Inferior parietal cortex (tissue), 1 donor: ENCODE data around the gene HOXA10.

Source experiments
- DNase-seq: peaks from one replicate; pipeline ENCODE4 v3.0.0-alpha.2; 2016; ENCODE audit errors: extremely low spot score

The HOXA10 gene

DNA sequence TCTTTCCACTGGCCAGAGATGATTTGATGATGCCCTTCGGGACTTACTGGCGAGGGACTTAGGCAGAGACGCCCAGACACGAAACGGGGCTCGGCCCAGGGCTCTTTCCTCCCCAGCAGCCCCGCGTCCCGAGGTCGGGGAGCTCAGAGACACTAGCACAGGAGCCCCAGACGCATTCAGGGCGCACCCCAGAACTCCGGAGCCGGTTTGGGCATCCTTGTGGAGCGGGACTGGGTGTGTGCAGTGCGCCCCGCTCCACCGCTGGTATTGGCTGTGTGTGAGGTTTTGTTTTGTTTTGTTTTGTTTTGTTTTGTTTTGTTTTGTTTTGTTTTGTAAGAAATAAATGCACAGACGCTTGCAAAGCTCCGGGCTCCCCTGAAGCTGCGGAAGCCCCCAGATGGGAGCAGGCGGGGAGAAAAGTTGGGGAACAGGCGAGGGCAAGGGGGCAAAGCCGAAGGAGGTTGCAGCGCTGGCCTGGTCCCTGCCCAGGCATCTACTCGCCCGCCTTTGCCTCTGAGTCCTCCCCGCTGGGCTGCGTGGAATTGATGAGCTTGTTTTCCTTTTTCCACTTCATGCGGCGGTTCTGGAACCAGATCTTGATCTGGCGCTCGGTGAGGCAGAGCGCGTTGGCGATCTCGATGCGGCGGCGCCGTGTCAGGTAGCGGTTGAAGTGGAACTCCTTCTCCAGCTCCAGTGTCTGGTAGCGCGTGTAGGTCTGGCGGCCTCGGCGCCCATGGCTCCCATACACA, 28.8 kb downstream of the HOXA10 start:
- no peak for DNase-seq

- DNase-seq, result no peak
Measured at GRCh38 chr7:27144781-27145164, 29.3 kb downstream of the HOXA10 start.

GRCh38 chr7:27143950-27144780, 30.0 kb downstream of the HOXA10 start:
- no peak for DNase-seq

DNA sequence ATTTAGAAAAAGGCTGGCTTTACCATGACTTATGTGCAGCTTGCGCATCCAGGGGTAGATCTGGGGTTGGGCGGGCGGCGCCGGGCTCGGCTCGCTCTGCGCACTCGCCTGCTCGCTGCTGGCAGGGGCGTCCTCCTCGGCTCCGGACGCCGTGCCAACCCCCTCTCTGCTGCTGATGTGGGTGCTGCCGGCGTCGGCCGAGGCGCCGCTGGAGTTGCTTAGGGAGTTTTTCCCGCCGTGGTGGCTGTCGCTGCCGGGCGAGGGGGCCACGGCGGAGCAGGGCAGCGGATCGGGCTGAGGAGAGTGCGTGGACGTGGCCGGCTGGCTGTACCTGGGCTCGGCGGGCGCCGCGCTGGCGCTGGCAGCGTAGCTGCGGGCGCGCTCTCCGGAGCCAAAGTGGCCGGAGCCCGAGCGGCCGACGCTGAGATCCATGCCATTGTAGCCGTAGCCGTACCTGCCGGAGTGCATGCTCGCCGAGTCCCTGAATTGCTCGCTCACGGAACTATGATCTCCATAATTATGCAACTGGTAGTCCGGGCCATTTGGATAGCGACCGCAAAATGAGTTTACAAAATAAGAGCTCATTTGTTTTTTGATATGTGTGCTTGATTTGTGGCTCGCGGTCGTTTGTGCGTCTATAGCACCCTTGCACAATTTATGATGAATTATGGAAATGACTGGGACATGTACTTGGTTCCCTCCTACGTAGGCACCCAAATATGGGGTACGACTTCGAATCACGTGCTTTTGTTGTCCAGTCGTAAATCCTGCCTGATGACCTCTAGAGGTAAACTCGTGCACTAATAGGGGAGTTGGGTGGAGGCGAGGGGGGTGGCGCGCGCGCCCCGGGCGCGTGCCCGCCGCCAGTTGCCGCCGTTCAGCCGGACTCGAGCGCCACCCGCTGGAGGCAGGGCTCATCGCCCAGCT, 30.8 kb downstream of the HOXA10 start, which contains the start of gene HOXA5:
TSS of gene HOXA5 (minus strand) at position 659 of the 927 bp plus-strand sequence. CDS start at position 585, 74 bp downstream.
- DNase-seq, result no peak

- no peak for DNase-seq
Measured at GRCh38 chr7:27142580-27143022, 31.5 kb downstream of the HOXA10 start.

DNA sequence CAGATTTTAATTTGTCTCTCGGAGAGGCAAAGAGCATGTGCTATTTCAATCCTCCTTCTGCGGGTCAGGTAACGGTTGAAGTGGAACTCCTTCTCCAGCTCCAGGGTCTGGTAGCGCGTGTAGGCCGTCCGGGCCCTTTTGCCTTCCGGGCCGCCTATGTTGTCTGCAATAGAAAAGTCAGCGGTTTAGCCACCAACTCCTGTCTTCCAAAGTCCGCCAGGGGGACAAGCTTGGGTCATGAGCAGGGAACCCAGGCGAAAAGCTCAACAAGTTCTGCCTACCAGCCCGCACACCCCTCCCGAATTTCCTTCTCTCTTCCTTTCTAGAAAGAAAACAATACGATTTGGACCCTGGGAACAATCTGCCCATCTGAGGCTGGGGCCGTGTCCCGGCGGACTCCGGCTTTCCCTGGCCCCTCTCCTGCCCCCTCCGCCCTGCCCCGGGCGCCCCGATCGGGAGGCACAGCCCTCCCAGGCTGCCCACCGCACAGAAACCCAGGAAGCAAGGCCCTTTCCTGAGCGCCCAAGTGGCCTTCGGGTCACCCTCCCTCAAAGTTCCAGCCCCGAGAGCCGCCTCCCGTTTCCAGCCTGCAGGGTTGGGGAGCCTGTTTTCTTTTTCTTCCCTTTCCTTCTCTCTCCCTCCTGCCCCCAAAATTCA, 32.1 kb downstream of the HOXA10 start:
- no peak for DNase-seq

DNA sequence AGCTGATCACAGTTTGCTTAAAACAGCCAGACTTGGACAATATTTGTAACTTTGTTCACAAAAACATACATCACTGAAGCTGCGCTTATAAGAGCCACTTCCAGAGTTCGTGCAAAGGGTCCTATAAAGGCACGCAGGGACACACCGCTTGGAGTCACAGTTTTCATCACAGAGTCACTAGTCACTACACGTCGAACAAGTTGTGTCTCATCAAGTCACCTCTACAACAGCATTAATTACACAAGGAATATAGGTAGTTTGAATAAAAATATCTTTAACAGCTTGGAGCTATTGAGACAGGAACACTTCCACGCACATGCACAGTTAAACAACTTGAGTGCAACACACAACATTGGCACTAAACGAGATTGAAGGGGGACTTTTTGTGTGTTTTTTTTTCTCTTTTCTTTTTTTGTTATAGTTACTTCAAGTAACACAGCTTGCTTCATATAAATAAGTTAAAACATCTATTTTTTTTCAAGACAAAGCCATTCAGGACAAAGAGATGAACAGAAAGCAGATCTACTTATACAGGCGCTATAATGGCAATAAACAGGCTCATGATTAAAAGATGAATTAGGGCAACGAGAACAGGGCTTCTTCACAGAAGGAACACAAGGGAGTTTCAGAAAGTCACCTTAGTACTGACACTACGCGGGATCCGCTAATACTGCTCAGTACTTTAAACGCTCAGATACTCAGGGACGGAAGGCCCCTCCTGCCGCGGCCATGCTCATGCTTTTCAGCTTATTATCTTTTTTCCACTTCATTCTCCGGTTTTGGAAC, 32.8 kb downstream of the HOXA10 start:
- DNase-seq, result no peak

DNA sequence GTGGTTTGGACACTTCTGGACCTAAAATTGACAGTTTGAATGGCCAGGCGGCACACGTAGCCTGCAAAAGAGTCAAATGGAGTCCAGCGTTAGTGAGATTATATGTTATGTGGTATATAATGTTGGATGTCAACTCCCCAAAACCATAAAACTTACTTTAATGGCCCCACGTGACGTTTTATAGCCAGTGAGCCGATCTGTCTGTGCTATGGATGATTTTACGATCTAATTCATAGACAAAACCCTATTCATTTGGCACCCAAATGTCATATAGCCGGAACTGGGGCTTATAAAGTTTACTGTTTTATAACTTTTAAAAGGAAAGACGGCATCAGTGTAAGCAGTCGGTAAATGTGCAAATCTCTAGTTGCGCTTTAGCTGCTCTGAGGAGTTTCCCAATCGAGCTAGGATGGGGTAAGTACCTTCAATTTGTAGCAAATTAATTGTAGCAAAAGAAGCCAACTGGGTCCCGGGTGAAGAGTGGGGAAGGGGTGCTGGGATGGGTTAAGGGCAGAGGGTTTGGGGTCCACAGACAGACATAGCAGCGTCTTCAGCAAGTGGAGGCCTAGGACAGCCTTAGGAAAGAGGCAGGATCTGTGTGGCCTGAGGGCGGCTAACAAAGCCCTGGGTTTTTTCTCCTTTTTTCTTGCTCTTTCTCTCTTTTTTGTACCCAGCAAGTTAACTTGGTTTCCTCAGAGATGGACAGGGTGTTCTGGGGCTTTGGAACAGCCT, 33.8 kb downstream of the HOXA10 start:
- no peak for DNase-seq

DNA sequence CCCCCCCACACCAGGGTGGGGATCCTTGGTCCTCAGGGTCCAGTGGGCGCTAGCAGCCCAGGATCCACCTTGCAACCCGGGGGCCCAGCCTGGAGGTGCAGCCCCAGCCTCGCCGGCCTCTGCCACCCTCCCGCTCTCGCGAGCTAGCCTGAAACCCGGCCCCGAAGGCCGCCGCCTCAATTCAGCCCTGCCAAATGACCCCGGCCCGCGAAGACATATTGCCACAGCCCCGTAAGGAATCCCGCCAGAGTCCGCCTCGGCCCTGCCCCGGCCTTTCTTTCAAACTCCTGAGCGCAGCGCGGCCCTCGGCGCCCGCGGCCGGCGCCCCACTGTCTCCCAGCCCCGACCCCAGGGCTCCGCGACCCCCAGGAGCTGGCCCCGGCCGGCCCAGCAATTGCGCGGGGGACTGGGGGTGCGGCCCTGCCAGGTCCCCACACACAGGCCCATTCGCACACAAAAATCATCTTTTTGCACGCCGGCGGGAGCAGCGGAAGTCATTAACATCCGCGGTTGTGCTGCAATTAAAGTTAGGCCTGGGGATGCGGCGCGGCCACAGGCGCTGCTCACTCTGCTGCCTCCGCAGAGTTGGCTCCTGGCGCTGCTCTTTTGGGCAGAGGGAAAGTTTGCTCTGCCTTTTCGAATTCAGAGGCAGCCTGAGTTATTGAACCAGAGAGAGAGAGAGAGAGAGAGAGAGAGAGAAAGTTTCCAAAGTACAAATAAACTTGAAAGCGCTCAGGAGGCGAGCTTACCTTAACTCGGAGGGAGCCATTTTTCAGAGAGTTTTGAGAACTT, 34.6 kb downstream of the HOXA10 start:
- no peak for DNase-seq

- no peak for DNase-seq
Measured at GRCh38 chr7:27138985-27139333, 35.2 kb downstream of the HOXA10 start.

DNA sequence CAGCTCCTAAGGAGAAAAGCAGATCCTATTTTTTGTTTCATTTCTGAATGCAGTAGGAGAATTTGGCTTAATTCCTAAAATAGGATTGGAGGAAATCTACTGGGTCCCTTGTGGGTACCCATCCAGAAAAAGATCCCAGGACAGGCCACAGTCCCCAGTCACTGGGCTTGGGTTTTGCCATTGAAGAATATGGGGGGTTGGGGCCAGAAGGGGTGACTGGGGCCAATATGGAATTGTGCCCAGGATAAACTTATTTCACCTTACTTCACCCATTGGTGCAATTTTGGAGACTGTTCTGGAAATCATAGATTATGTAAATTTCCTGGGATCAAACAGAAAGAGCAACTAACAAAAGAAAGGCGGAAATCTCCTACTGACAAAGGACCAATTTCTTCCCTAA, 35.6 kb downstream of the HOXA10 start:
- no peak for DNase-seq

DNA sequence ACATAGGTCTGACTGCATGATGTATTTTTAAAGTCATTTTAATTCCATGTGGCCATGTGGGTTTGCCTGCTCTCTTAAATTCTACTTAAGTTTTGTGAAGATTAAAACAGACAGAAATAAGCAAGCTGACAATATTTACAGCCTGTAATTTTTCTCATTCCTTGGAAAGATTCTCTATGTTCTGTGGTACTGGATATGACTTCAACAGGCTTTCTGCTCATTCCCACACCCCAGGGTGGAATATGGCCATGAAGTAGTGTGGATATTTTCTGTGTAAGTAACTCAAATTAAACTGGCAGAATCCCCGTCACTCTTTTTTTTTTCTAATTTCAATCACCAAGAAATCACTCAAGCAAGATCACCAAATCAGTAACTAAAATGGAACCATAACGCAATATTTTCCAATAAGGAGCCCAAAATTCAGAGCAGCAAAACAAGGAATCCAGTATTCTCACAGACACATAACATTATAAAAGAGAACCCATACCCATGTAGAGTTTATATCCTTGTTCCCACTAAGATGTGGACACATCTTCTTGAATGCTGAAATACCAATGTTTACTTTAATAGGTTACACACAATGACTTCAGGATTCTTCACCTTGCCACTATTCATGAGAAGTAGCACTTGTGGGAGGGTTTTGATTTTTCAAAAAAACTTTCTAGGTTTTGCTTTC, 36.3 kb downstream of the HOXA10 start:
- no peak for DNase-seq

GRCh38 chr7:27134392-27134791, 39.7 kb downstream of the HOXA10 start:
- DNase-seq, result no peak

DNA sequence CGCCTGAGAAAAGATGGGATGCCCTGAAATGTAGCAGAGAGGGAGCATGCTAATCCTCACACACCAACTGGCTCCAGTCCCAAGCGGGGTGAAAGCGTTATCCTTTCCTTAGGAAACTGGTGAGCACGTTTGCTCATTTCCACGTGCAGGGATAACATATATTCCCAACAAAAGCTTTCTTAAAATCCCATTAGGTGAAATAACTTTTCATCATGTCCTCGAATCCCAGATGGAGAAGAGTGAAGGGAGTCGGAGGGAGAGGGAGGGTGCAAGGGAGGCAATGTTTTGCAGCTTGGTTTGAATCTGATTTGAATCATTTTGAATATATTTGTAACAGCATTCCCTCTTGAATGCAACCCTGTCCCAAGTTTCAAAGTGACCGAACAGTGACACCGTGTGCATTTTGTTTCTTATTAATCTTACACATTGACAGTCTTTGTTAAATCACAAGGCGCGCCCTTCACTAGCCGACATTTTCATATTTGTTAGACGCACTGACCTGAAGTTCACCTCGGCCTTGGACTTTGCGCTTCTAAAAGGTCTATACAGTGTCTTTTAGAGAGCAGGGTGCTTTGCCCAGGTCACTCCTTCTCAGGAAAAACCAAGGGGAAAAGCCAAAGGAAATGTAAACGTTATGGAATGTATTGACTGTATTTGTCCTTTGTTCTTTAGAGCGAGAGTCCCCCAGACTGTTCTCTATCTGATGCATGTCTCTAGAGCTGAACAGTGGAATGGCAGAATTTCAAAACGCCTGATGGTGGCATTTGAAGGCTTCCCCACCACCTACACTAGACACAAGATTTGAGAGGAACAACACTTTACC, 40.5 kb downstream of the HOXA10 start:
- DNase-seq, result no peak

- no peak for DNase-seq
Measured at GRCh38 chr7:27132978-27133377, 41.1 kb downstream of the HOXA10 start.

DNA sequence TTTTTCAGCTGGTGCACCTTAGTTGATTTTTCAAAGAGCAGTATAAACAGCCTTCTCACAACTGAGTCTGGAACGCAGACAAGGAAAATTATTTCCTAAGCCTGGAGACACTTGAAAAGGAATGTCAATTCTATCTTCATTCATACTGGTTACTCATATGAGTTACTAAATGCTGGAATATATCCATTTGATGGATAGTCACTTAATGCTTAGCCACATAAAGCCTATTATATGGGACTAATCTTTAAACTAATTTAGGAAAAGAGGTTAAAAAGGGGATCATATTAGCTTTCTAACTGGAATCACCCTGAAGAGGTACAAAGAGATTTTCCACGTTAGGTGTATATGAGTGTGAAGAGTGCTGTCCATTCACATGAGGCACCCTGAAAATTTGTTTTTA, 41.9 kb downstream of the HOXA10 start:
- no peak for DNase-seq

DNA sequence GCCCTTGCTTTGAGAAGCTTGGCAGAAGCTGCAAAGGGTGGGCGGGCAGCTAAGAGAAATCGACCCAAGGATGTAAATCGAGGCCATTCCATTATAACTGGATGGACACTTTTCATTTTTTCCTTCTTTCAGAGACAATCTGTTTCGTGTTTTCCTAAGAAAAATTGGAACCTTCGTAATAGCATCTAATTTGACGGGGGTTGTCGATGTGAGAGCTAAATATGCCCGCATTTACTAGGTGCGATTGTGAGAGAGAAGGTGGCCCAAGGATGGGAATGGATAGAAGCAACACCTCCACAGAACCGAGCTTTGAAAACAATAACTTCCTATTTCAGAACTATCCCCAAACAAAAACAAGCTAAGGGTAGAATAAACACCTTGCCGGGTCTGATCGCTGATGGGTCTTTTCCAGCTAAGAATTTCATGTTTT, 42.7 kb downstream of the HOXA10 start:
- DNase-seq, result no peak
